SK-N-SH treated with all-trans-retinoic acid at 6 μM for 48 hours (cell line): Measurements from ENCODE around the gene TGDS.

Experiments
- ATAC-seq: fragments of 200-7000 bp; cut with Tn5 transposase; 3 replicates; pipeline ENCODE4 v1.9.1; 2020; ENCODE audit warnings: mild to moderate bottlenecking, moderate library complexity
- ARNTL ChIP-seq: fragments of 450-650 bp; formaldehyde crosslinking; IDR thresholded peaks from 2 replicates; pipeline ENCODE4 v1.5.0; 2020; ENCODE audit warnings: low read depth, mild to moderate bottlenecking, moderate library complexity, borderline replicate concordance
- BACH2 ChIP-seq: fragments of 250-450 bp; sonication (Bioruptor Pico); IDR thresholded peaks from 2 replicates; pipeline ENCODE4 v1.9.0; 2021; ENCODE audit warnings: mild to moderate bottlenecking, borderline replicate concordance
- CREB5 ChIP-seq: fragments of 250-450 bp; sonication (Bioruptor Pico); IDR thresholded peaks from 2 replicates; pipeline ENCODE4 v1.5.1; 2020; ENCODE audit warnings: low read depth, mild to moderate bottlenecking, moderate library complexity
- CSDC2 ChIP-seq: fragments of 250-450 bp; sonication (Bioruptor Pico); IDR thresholded peaks from 2 replicates; pipeline ENCODE4 v1.5.0; 2020; ENCODE audit warnings: mild to moderate bottlenecking, moderate library complexity
- CSRNP3 ChIP-seq: fragments of 250-450 bp; sonication (Bioruptor Pico); IDR thresholded peaks from 2 replicates; pipeline ENCODE4 v1.5.1; 2021; ENCODE audit warnings: mild to moderate bottlenecking, moderate library complexity
- ESRRG ChIP-seq: fragments of 250-450 bp; sonication (Bioruptor Pico); IDR thresholded peaks from 2 replicates; pipeline ENCODE4 v1.6.1; 2021; ENCODE audit warnings: mild to moderate bottlenecking
- GLIS3 ChIP-seq: fragments of 250-450 bp; sonication (Bioruptor Pico); IDR thresholded peaks from 2 replicates; pipeline ENCODE4 v1.5.0; 2020; ENCODE audit warnings: mild to moderate bottlenecking, moderate library complexity
- ISL1 ChIP-seq: fragments of 250-450 bp; sonication (Bioruptor Pico); IDR thresholded peaks from 2 replicates; pipeline ENCODE4 v2.1.2; 2022; ENCODE audit warnings: mild to moderate bottlenecking, moderate library complexity
- OSR1 ChIP-seq: fragments of 250-450 bp; sonication (Bioruptor Pico); IDR thresholded peaks from 2 replicates; pipeline ENCODE4 v1.8.0; 2022; ENCODE audit warnings: moderate library complexity, mild to moderate bottlenecking, inconsistent platforms
- PATZ1 ChIP-seq: fragments of 250-450 bp; sonication (Bioruptor Pico); IDR thresholded peaks from 2 replicates; pipeline ENCODE4 v1.8.0; 2020; ENCODE audit warnings: mild to moderate bottlenecking, moderate library complexity, borderline replicate concordance
- POU6F1 ChIP-seq: fragments of 250-450 bp; sonication (Bioruptor Pico); IDR thresholded peaks from 2 replicates; pipeline ENCODE4 v1.8.0; 2021; ENCODE audit warnings: low read depth, mild to moderate bottlenecking, moderate library complexity, borderline replicate concordance
- PPARA ChIP-seq: fragments of 250-450 bp; sonication (Bioruptor Pico); IDR thresholded peaks from 2 replicates; pipeline ENCODE4 v1.5.0; 2020; ENCODE audit warnings: mild to moderate bottlenecking, borderline replicate concordance
- RARB ChIP-seq: fragments of 250-450 bp; sonication (Bioruptor Pico); IDR thresholded peaks from 2 replicates; pipeline ENCODE4 v1.8.0; 2021; ENCODE audit warnings: mild to moderate bottlenecking, moderate library complexity
- SNAI2 ChIP-seq: fragments of 250-450 bp; sonication (Bioruptor Pico); IDR thresholded peaks from 2 replicates; pipeline ENCODE4 v1.5.0; 2020; ENCODE audit warnings: mild to moderate bottlenecking, moderate library complexity
- TCF4 ChIP-seq: fragments of 250-450 bp; sonication (Bioruptor Pico); IDR thresholded peaks from 2 replicates; pipeline ENCODE4 v1.8.0; 2021; ENCODE audit warnings: mild to moderate bottlenecking, moderate library complexity, borderline replicate concordance
- TOX ChIP-seq: fragments of 250-450 bp; sonication (Bioruptor Pico); IDR thresholded peaks from 2 replicates; pipeline ENCODE4 v1.8.0; 2021; ENCODE audit warnings: mild to moderate bottlenecking, moderate library complexity, borderline replicate concordance
- TSHZ2 ChIP-seq: fragments of 250-450 bp; sonication (Bioruptor Pico); IDR thresholded peaks from 2 replicates; pipeline ENCODE4 v1.5.0; 2020; ENCODE audit warnings: mild to moderate bottlenecking, moderate library complexity
- ZC3H10 ChIP-seq: fragments of 250-450 bp; sonication (Bioruptor Pico); IDR thresholded peaks from 2 replicates; pipeline ENCODE4 v1.5.1; 2021; ENCODE audit warnings: mild to moderate bottlenecking, moderate library complexity
- ZFP3 ChIP-seq: fragments of 250-450 bp; sonication (Bioruptor Pico); IDR thresholded peaks from 2 replicates; pipeline ENCODE4 v1.5.0; 2020; ENCODE audit warnings: mild to moderate bottlenecking, moderate library complexity
- ZFP30 ChIP-seq: fragments of 450-650 bp; formaldehyde crosslinking; IDR thresholded peaks from 2 replicates; pipeline ENCODE4 v1.5.0; 2022; ENCODE audit warnings: mild to moderate bottlenecking, moderate library complexity
- ZNF565 ChIP-seq: fragments of 450-650 bp; formaldehyde crosslinking; conservative IDR thresholded peaks from 2 replicates; pipeline ENCODE4 v1.5.0; 2020; ENCODE audit warnings: low read depth, mild to moderate bottlenecking, moderate library complexity
- ZNF8 ChIP-seq: fragments of 450-650 bp; formaldehyde crosslinking; IDR thresholded peaks from 2 replicates; pipeline ENCODE4 v1.5.0; 2020; ENCODE audit warnings: mild to moderate bottlenecking, moderate library complexity

The TGDS gene

GRCh38 chr13:94556041-94556440, 39.9 kb downstream of the TGDS start (continued):
- TF ChIP-seq PATZ1 (CRISPR knock-in tag), result no peak
- TF ChIP-seq CSDC2 (CRISPR knock-in tag), result no peak

GRCh38 chr13:94553766-94554165, 42.2 kb downstream of the TGDS start:
- ATAC-seq, result no peak
- TF ChIP-seq ZFP3 (CRISPR knock-in tag) (no peak), ZFP30 (CRISPR knock-in tag) (no peak), GLIS3 (CRISPR knock-in tag) (no peak), ZC3H10 (CRISPR knock-in tag) (no peak), PPARA (CRISPR knock-in tag) (no peak), ARNTL (CRISPR knock-in tag) (no peak), TSHZ2 (CRISPR knock-in tag) (no peak), SNAI2 (CRISPR knock-in tag) (no peak), POU6F1 (CRISPR knock-in tag) (no peak), CSRNP3 (CRISPR knock-in tag) (no peak), CREB5 (CRISPR knock-in tag) (no peak), BACH2 (CRISPR knock-in tag) (no peak), ISL1 (no peak), RARB (no peak), TCF4 (no peak), ZNF565 (CRISPR knock-in tag) (no peak), OSR1 (CRISPR knock-in tag) (no peak), PATZ1 (CRISPR knock-in tag) (no peak)

GRCh38 chr13:94552095-94552494, 43.9 kb downstream of the TGDS start:
- ATAC-seq, result no peak
- no peak for TF ChIP-seq TCF4
- TF ChIP-seq TOX (CRISPR knock-in tag), result no peak
- no peak for TF ChIP-seq ESRRG (CRISPR knock-in tag)
- TF ChIP-seq SNAI2 (CRISPR knock-in tag), result no peak
- no peak for TF ChIP-seq ARNTL (CRISPR knock-in tag)
- TF ChIP-seq GLIS3 (CRISPR knock-in tag), result no peak
- no peak for TF ChIP-seq PATZ1 (CRISPR knock-in tag)
- no peak for TF ChIP-seq ZNF8 (CRISPR knock-in tag)
- TF ChIP-seq ZNF565 (CRISPR knock-in tag), result no peak
- no peak for TF ChIP-seq ISL1
- TF ChIP-seq PPARA (CRISPR knock-in tag), result no peak
- TF ChIP-seq POU6F1 (CRISPR knock-in tag), result no peak
- TF ChIP-seq RARB, result no peak
